GM12878 (cell line): ENCODE results near the gene CD200R1L. TPM values are rescaled to one million over a fixed set of nuclear protein-coding genes. Genes with fewer than 3 reads are reported as not detected.

ENCODE experiments used
- ATAC-seq: fragments of 200-7000 bp; cut with Tn5 transposase; 3 replicates; pipeline ENCODE4 v1.9.1; 2020; ENCODE audit warnings: mild to moderate bottlenecking, moderate library complexity
- BruUV-seq: library from RNA; stranded (reverse); fragments of 400-500 nt; replicated peaks from 2 replicates; lab custom pipeline; 2021; lab: Mats Ljungman, UMichigan
- CTCF ChIA-PET: fragments of 300-600 bp; sonication (Branson Sonifier 250); formaldehyde crosslinking; extraction: SDS; loops from one replicate; lab custom pipeline; 2021; ENCODE audit warnings: inconsistent platforms; lab: Yijun Ruan, JAX
- POLR2A ChIA-PET: fragments of 350-600 bp; formaldehyde crosslinking; extraction: SDS; loops from one replicate; lab custom pipeline; 2021; ENCODE audit warnings: inconsistent platforms; lab: Charles Lee
- RAD21 ChIA-PET: fragments of 300-600 bp; sonication (Branson Sonifier 250); formaldehyde crosslinking; loops from one replicate; lab custom pipeline; 2023; ENCODE audit warnings: antibody characterized with exemption; ENCODE audit not compliant: unreplicated experiment; lab: Charles Lee
- SMC1A ChIA-PET: fragments of 300-600 bp; sonication (Branson Sonifier 250); formaldehyde crosslinking; loops from one replicate; lab custom pipeline; 2023; ENCODE audit not compliant: unreplicated experiment, uncharacterized antibody; lab: Charles Lee
- DNase-seq: peaks from one replicate; pipeline ENCODE4 v3.0.0-alpha.2; 2011; ENCODE audit warnings: low read depth, low spot score
- FAIRE-seq: peaks from 3 replicates; lab custom pipeline; 2011; peaks lifted over from hg19 to GRCh38; lab: Jason Lieb, UNC
- H2AFZ ChIP-seq: 2 replicates; pipeline ENCODE4 v1.6.0; 2011; ENCODE audit warnings: low read depth, low read length, control low read depth; ENCODE audit not compliant: control insufficient read depth
- H3K27ac ChIP-seq: 2 replicates; pipeline ENCODE4 v1.5.1; 2011; ENCODE audit warnings: control low read depth; ENCODE audit not compliant: control insufficient read depth, insufficient read depth
- H3K27me3 ChIP-seq, 2 experiments: replicated peaks in 1 of 2; 2 replicates each; pipeline versions ENCODE4 v1.6.0 to v1.6.1; 2011; ENCODE audit warnings: low read length in 1 of 2; ENCODE audit not compliant: control insufficient read depth in 2 of 2, insufficient read depth in 2 of 2
- H3K36me3 ChIP-seq, 2 experiments: 2 replicates each; pipeline ENCODE4 v1.5.1; 2011; ENCODE audit warnings: low read length in 1 of 2; ENCODE audit not compliant: control insufficient read depth in 2 of 2, insufficient read depth in 2 of 2
- H3K4me1 ChIP-seq: 2 replicates; pipeline ENCODE4 v1.6.1; 2011; ENCODE audit warnings: mild to moderate bottlenecking, low read length, moderate library complexity, mixed read lengths; ENCODE audit not compliant: control insufficient read depth, insufficient read depth
- H3K4me2 ChIP-seq: 2 replicates; pipeline ENCODE4 v1.6.0; 2011; ENCODE audit warnings: control low read depth; ENCODE audit not compliant: control insufficient read depth, insufficient read depth
- H3K4me3 ChIP-seq: fragments of 200-600 bp; sonication (generic); 2 replicates; pipeline ENCODE4 v1.5.1; 2016
- H3K79me2 ChIP-seq: 2 replicates; pipeline ENCODE4 v1.6.0; 2011; ENCODE audit warnings: low read length; ENCODE audit not compliant: control insufficient read depth, insufficient read depth
- H3K9ac ChIP-seq: 2 replicates; pipeline ENCODE4 v1.8.0; 2011; ENCODE audit warnings: low read length, control low read depth, mixed read lengths; ENCODE audit not compliant: control insufficient read depth, insufficient read depth
- H3K9me3 ChIP-seq: replicated peaks from 3 replicates; pipeline ENCODE4 v1.5.1; 2011; ENCODE audit warnings: mild to moderate bottlenecking, low read length; ENCODE audit not compliant: control insufficient read depth, insufficient read depth
- H4K20me1 ChIP-seq: 2 replicates; pipeline ENCODE4 v1.6.0; 2011; ENCODE audit not compliant: control insufficient read depth, insufficient read depth
- ATF7 ChIP-seq: fragments of 450-650 bp; IDR thresholded peaks from 2 replicates; pipeline ENCODE4 v1.6.1; 2016; ENCODE audit warnings: low read depth, mild to moderate bottlenecking
- BACH1 ChIP-seq: fragments of 450-650 bp; IDR thresholded peaks from 2 replicates; pipeline ENCODE4 v1.6.1; 2017; ENCODE audit warnings: mild to moderate bottlenecking, borderline replicate concordance
- BCL3 ChIP-seq: IDR thresholded peaks from 2 replicates; pipeline ENCODE4 v1.6.1; 2011; ENCODE audit warnings: borderline replicate concordance, low read depth, mild to moderate bottlenecking, moderate library complexity, low read length; ENCODE audit not compliant: insufficient read depth, poor library complexity, severe bottlenecking
- BCLAF1 ChIP-seq: fragments of 450-650 bp; IDR thresholded peaks from 2 replicates; pipeline ENCODE4 v1.6.1; 2017; ENCODE audit warnings: antibody characterized with exemption, mild to moderate bottlenecking, moderate library complexity
- CREB1 ChIP-seq: IDR thresholded peaks from 2 replicates; pipeline ENCODE4 v1.6.1; 2012; ENCODE audit warnings: low read depth, mild to moderate bottlenecking, inconsistent platforms
- GATAD2B ChIP-seq: fragments of 450-650 bp; conservative IDR thresholded peaks from 2 replicates; pipeline ENCODE4 v1.6.1; 2017; ENCODE audit warnings: low read depth, mild to moderate bottlenecking, moderate library complexity
- HDAC6 ChIP-seq: fragments of 200-600 bp; sonication (generic); IDR thresholded peaks from one replicate; pipeline ENCODE4 v1.8.0; 2017; ENCODE audit warnings: antibody characterized with exemption; ENCODE audit not compliant: unreplicated experiment
- POU2F2 ChIP-seq: IDR thresholded peaks from 3 replicates; pipeline ENCODE4 v1.6.1; 2011; ENCODE audit warnings: low read depth, mild to moderate bottlenecking, low read length, borderline replicate concordance
- RELA ChIP-seq: fragments of 450-650 bp; IDR thresholded peaks from 2 replicates; pipeline ENCODE4 v1.8.0; 2014; ENCODE audit warnings: borderline replicate concordance; ENCODE audit not compliant: partially characterized antibody
- SMC3 ChIP-seq: IDR thresholded peaks from 2 replicates; pipeline ENCODE4 v1.6.1; 2011; ENCODE audit warnings: low read length, improper control_type of control experiment, borderline replicate concordance
- TAF1 ChIP-seq: IDR thresholded peaks from 2 replicates; pipeline ENCODE4 v1.6.1; 2011; ENCODE audit warnings: mild to moderate bottlenecking, low read depth, low read length, borderline replicate concordance
- ZNF274 ChIP-seq: IDR thresholded peaks from one replicate; pipeline ENCODE4 v1.8.0; 2011; ENCODE audit not compliant: insufficient read length, insufficient read depth
- WGBS: methylation state at CpG from one replicate; pipeline ENCODE4 v1.1.6; 2016; ENCODE audit warnings: low lambda C conversion rate; ENCODE audit not compliant: insufficient replicate concordance, insufficient coverage; ENCODE audit errors: missing lambda C conversion rate; 5-methylcytosine and 5-hydroxymethylcytosine counted together
- in situ Hi-C: fragments of 300-500 bp; cut with MboI; formaldehyde crosslinking; loops from 9 replicates; pipeline ENCODE4 v1.14.3; 2018; ENCODE audit warnings: mixed read lengths
- intact Hi-C: fragments of 100-400 bp; cut with micrococcal nuclease; formaldehyde crosslinking; loops from one replicate; pipeline ENCODE4 v1.14.2; 2022; ENCODE audit not compliant: unreplicated experiment
- polyA plus RNA-seq, 11 experiments: library from polyadenylated mRNA; depleted of rRNA in 4 of 11; unstranded in 6 of 11; stranded (reverse) in 5 of 11; fragments of >200 nt; fragmentation: Nextera tagmentation in 4 of 11; fragmentation: Illumina TruSeq in 1 of 11; extraction: Ambion mirVana in 4 of 11; extraction: Trizol in 1 of 11; gene quantifications; 1 replicate in 1 of 11; 2 replicates in 10 of 11; pipeline versions ENCODE4 v1.2.1 to v1.2.3, GENCODE V29; 2011 to 2016; ENCODE audit warnings: inconsistent platforms in 2 of 11, missing spikeins in 2 of 11, low read depth in 1 of 11
- total RNA-seq, 4 experiments: library from RNA; depleted of rRNA in 3 of 4; stranded (reverse); fragments of >200 nt in 3 of 4; fragmentation: Illumina TruSeq in 1 of 4; extraction: Trizol in 1 of 4; gene quantifications; 2 replicates each; pipeline versions ENCODE4 v1.2.1 to v1.2.3, GENCODE V29; 2013 to 2021

Gene CD200R1L
- total and polyA plus RNA-seq, 10 of the 15 experiments (the other 5 are each of a cell fraction or from before 2014, with no cell fraction given): 0.41 TPM; not detected in 9

- TF ChIP-seq BCL3 (no peak), BCLAF1 (no peak), SMC3 (no peak), CREB1 (no peak), ZNF274 (no peak)
Measured at GRCh38 chr3:112779011-112779410, 67.7 kb downstream of the CD200R1L start (continued).

DNA sequence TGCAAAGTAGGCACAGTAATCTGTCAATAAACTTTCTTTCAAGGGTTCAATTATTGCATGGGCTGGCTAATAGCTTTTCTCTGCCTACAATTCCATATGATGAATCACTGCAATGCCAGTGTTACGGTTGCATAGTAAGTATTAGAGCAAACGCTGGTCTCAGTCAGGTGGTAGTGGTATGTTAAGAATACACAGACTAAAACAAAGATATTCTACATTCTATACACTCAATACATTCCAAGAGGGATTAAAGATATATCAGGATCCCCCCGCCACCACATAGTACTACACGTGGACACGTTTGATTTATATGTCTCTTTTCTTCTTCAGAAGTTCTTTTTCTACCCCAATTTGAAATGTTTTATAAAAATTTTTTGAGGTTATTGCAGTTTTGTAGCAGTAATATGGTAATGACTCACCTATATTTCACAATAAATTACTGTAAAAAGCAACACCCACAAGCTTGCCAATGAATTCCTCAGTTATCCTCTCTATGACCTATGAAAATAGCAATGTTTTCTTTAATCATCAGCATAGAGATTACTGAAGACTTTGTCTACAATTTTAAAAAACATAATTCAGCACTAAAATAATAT is 68.2 kb downstream of the CD200R1L start:
- ChIA-PET CTCF (interaction anchor here (1.4 kb wide), 1 partner anchor 201 kb away, joined by 4 read pairs; no protein-coding TSS in a partner anchor), POLR2A (no interaction called here), RAD21 (no interaction called here), SMC1A (no interaction called here)
- no peaks in the 10 kb centered on the region for H4K20me1 ChIP-seq
- no peaks in the 10 kb centered on the region; a peak in 1 of 4 replicates for H3K27me3 ChIP-seq
- ATAC-seq (no peak), FAIRE-seq (no peak), DNase-seq (no peak)
- H3K9me3 ChIP-seq: no peaks in the 10 kb centered on the region
- H3K27ac ChIP-seq: no peak overlapping the region
- no peak overlapping the region for H3K4me3 ChIP-seq
- no peak overlapping the region for H2AFZ ChIP-seq
- in situ Hi-C loops (no loop called here), intact Hi-C loops (no loop called here)
- no peaks in the 10 kb centered on the region for H3K36me3 ChIP-seq
- H3K4me2 ChIP-seq: no peak overlapping the region
- H3K4me1 ChIP-seq: 0 out of 2 replicates have a peak, but pooled peaks cover 5% of the 10 kb centered on the region
- no peak overlapping the region for H3K9ac ChIP-seq
- no TSS peak for BruUV-seq
- H3K79me2 ChIP-seq: no peaks in the 10 kb centered on the region
- WGBS: 97% methylated on average over 5 of the region's 5 CpGs
- no peak for TF ChIP-seq GATAD2B
- TF ChIP-seq TAF1: no peak
- no peak for TF ChIP-seq HDAC6
- TF ChIP-seq BACH1: no peak
- no peak for TF ChIP-seq POU2F2
- TF ChIP-seq ATF7: no peak
- no peak for TF ChIP-seq RELA
- TF ChIP-seq BCLAF1: no peak
- no peak for TF ChIP-seq BCL3
